ENCODE measurements around the gene KCNN2.

Gene KCNN2

GRCh38 chr5:114361724-114362196 is at the start of gene KCNN2:
KCNN2 (plus strand) TSS chr5:114362070; CDS start chr5:114362140, 70 bp downstream.
- H3K4me1 Mint-ChIP-seq = peaks cover 20% of the 10 kb centered on the region
- peak within 1 kb of the TSS; percentile 95 to 97 (median 95) for H3K4me3 Mint-ChIP-seq
- TF ChIP-seq CTCF (IDR thresholded peaks at IDR 0.05; ENCODE audit: unreplicated experiment in 3 of 3) = no peak
- peaks cover 86% of the 10 kb centered on the region for H3K27me3 Mint-ChIP-seq (ENCODE audit: low read depth)
- H3K36me3 Mint-ChIP-seq (ENCODE audit: low read depth) = no peaks in the 10 kb centered on the region
- peak within 1 kb of the TSS in 2 of 3 experiments; percentile 48 to 64 for H3K27ac Mint-ChIP-seq
- H3K9me3 Mint-ChIP-seq = no peaks in the 10 kb centered on the region

- no peaks in the 10 kb centered on the region for H3K9me3 Mint-ChIP-seq
- no peak for TF ChIP-seq CTCF (IDR thresholded peaks at IDR 0.05; ENCODE audit: unreplicated experiment in 3 of 3)
- no peak overlapping the region for H3K4me3 Mint-ChIP-seq
- H3K27me3 Mint-ChIP-seq (ENCODE audit: low read depth) = no peaks in the 10 kb centered on the region
- H3K27ac Mint-ChIP-seq = no peak overlapping the region
- H3K4me1 Mint-ChIP-seq = peaks cover 5% of the 10 kb centered on the region
- no peaks in the 10 kb centered on the region for H3K36me3 Mint-ChIP-seq (ENCODE audit: low read depth)
These were observed 49.2 kb upstream of the KCNN2 start for GRCh38 chr5:114312658-114313057.

- no peaks in the 10 kb centered on the region for H3K36me3 Mint-ChIP-seq (ENCODE audit: low read depth)
- peaks cover 5% of the 10 kb centered on the region for H3K4me1 Mint-ChIP-seq
- no peak overlapping the region for H3K4me3 Mint-ChIP-seq
- TF ChIP-seq CTCF (IDR thresholded peaks at IDR 0.05; ENCODE audit: unreplicated experiment in 3 of 3) = no peak
- no peaks in the 10 kb centered on the region for H3K9me3 Mint-ChIP-seq
- no peak overlapping the region for H3K27ac Mint-ChIP-seq
- no peaks in the 10 kb centered on the region for H3K27me3 Mint-ChIP-seq (ENCODE audit: low read depth)
These were observed 47.8 kb upstream of the KCNN2 start for GRCh38 chr5:114314061-114314460.

GRCh38 chr5:114316167-114316566 is 45.7 kb upstream of the KCNN2 start:
- H3K4me3 Mint-ChIP-seq = no peak overlapping the region

GRCh38 chr5:114317751-114318150 is 44.1 kb upstream of the KCNN2 start:
- Mint-ChIP-seq H3K27me3 (ENCODE audit: low read depth) (no peaks in the 10 kb centered on the region), H3K4me3 (no peak overlapping the region), H3K9me3 (no peaks in the 10 kb centered on the region), H3K4me1 (peaks cover 5% of the 10 kb centered on the region), H3K36me3 (ENCODE audit: low read depth) (no peaks in the 10 kb centered on the region), H3K27ac (no peak overlapping the region)
- TF ChIP-seq CTCF (IDR thresholded peaks at IDR 0.05; ENCODE audit: unreplicated experiment in 3 of 3) = no peak

More at GRCh38 chr5:114316167-114316566, 45.7 kb upstream of the KCNN2 start:
- no peak overlapping the region for H3K27ac Mint-ChIP-seq
- no peak for TF ChIP-seq CTCF (IDR thresholded peaks at IDR 0.05; ENCODE audit: unreplicated experiment in 3 of 3)
- H3K36me3 Mint-ChIP-seq (ENCODE audit: low read depth) = no peaks in the 10 kb centered on the region
- no peaks in the 10 kb centered on the region for H3K27me3 Mint-ChIP-seq (ENCODE audit: low read depth)
- peaks cover 5% of the 10 kb centered on the region for H3K4me1 Mint-ChIP-seq
- no peaks in the 10 kb centered on the region for H3K9me3 Mint-ChIP-seq

- no peak for TF ChIP-seq CTCF (IDR thresholded peaks at IDR 0.05; ENCODE audit: unreplicated experiment in 3 of 3)
- no peaks in the 10 kb centered on the region for H3K4me1 Mint-ChIP-seq
- H3K9me3 Mint-ChIP-seq = no peaks in the 10 kb centered on the region
- no peak overlapping the region for H3K27ac Mint-ChIP-seq
- no peak overlapping the region for H3K4me3 Mint-ChIP-seq
- H3K27me3 Mint-ChIP-seq (ENCODE audit: low read depth) = no peaks in the 10 kb centered on the region
- no peaks in the 10 kb centered on the region for H3K36me3 Mint-ChIP-seq (ENCODE audit: low read depth)
These were observed 42.6 kb upstream of the KCNN2 start for GRCh38 chr5:114319236-114319635.

Measured in nephron (organoid).